ENCODE measurements around the gene GPR27.

GRCh38 chr3:71724584-71725270, 28.9 kb upstream of the GPR27 start:
- TF ChIP-seq POLR2AphosphoS5 (IDR thresholded peaks at IDR 0.05): peak in 2 of 3 donors; percentile 80 to 84
- TF ChIP-seq, protein P1, sequence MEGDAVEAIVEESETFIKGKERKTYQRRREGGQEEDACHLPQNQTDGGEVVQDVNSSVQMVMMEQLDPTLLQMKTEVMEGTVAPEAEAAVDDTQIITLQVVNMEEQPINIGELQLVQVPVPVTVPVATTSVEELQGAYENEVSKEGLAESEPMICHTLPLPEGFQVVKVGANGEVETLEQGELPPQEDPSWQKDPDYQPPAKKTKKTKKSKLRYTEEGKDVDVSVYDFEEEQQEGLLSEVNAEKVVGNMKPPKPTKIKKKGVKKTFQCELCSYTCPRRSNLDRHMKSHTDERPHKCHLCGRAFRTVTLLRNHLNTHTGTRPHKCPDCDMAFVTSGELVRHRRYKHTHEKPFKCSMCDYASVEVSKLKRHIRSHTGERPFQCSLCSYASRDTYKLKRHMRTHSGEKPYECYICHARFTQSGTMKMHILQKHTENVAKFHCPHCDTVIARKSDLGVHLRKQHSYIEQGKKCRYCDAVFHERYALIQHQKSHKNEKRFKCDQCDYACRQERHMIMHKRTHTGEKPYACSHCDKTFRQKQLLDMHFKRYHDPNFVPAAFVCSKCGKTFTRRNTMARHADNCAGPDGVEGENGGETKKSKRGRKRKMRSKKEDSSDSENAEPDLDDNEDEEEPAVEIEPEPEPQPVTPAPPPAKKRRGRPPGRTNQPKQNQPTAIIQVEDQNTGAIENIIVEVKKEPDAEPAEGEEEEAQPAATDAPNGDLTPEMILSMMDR (IDR thresholded peaks at IDR 0.05): no peak
- peak; percentile 84 for TF ChIP-seq POLR2A (IDR thresholded peaks at IDR 0.05)
- no peak for TF ChIP-seq EP300 (IDR thresholded peaks at IDR 0.05; ENCODE audit: low read depth)
